NCI-H524 (cell line): ENCODE data around the gene KCNG4.

Experiments
- DNase-seq, 2 experiments: peaks; one replicate each; lab custom pipeline; 2025; lab: John Stamatoyannopoulos, UW

The KCNG4 gene

GRCh38 chr16:84266451-84266850 lies 26.6 kb upstream of the KCNG4 start:
- DNase-seq: peak; percentile 95 to 98

- no peak for DNase-seq
Measured at GRCh38 chr16:84262939-84263338, 23.1 kb upstream of the KCNG4 start.

GRCh38 chr16:84262031-84262430 lies 22.2 kb upstream of the KCNG4 start:
- no peak for DNase-seq

- no peak for DNase-seq
Measured at GRCh38 chr16:84260766-84261554, 21.1 kb upstream of the KCNG4 start.

- DNase-seq: no peak
Measured at GRCh38 chr16:84259691-84260090, 19.9 kb upstream of the KCNG4 start.

GRCh38 chr16:84258266-84258665 lies 18.5 kb upstream of the KCNG4 start:
- no peak for DNase-seq

- DNase-seq: no peak
Measured at GRCh38 chr16:84255050-84255810, 15.4 kb upstream of the KCNG4 start.

- no peak for DNase-seq
Measured at GRCh38 chr16:84254062-84254461, 14.2 kb upstream of the KCNG4 start.

GRCh38 chr16:84253173-84253572 lies 13.4 kb upstream of the KCNG4 start:
- DNase-seq: no peak

- DNase-seq: no peak
Measured at GRCh38 chr16:84252184-84252583, 12.4 kb upstream of the KCNG4 start.

- DNase-seq: peak in 1 of 2 experiments; percentile 23
Measured at GRCh38 chr16:84247844-84248243, 8.0 kb upstream of the KCNG4 start.

GRCh38 chr16:84247331-84247730 lies 7.5 kb upstream of the KCNG4 start:
- DNase-seq: no peak

GRCh38 chr16:84246679-84247077 lies 6.9 kb upstream of the KCNG4 start:
- peak; percentile 95 to 97 for DNase-seq

GRCh38 chr16:84245956-84246678 lies 6.3 kb upstream of the KCNG4 start:
- DNase-seq: peak; percentile 77 to 83

GRCh38 chr16:84244728-84245127 lies 4.9 kb upstream of the KCNG4 start:
- DNase-seq: no peak

GRCh38 chr16:84243732-84244131 lies 3.9 kb upstream of the KCNG4 start:
- peak in 1 of 2 experiments; percentile 52 for DNase-seq

GRCh38 chr16:84242839-84243238 lies 3.0 kb upstream of the KCNG4 start:
- DNase-seq: no peak

- DNase-seq: no peak
Measured at GRCh38 chr16:84241778-84242177, 2.0 kb upstream of the KCNG4 start.

- DNase-seq: no peak
Measured at GRCh38 chr16:84240455-84240854, 643 bp upstream of the KCNG4 start.

- DNase-seq: peak in 1 of 2 experiments; percentile 66
Measured at GRCh38 chr16:84239141-84239769, 557 bp downstream of the KCNG4 start.

- DNase-seq: no peak
Measured at GRCh38 chr16:84237994-84238750, 1.6 kb downstream of the KCNG4 start.
